Measurements from ENCODE around the gene UIMC1. TPM values are rescaled to one million over a fixed set of nuclear protein-coding genes. Genes with fewer than 3 reads are reported as not detected.
A peak's percentile ranks its signal among the peaks of the same experiment; 100 is the strongest.

UIMC1 gene
- total RNA-seq, 1 experiment from 2014 or later, result 24.0 TPM

DNA sequence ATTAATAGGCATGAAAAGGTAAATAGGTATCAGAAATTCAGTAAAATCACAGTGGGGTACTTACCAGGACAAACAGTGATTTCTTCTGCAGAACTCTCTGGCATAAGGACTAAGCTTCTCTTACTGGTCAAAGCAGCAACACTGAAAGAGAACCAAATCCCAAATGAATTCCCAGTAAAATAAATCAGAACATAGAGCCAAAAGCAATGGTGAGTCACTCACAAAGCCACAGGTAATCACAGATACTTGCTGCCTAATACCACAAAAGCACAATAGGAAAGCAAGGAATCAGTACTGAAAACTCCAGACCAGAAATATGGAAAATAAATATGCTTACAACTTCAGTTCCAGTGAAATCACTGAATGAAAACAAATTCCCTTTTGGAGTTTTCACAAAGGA is 50.7 kb downstream of the UIMC1 start:
- peak; percentile 28 for DNase-seq (ENCODE audit: low read depth)

GRCh38 chr5:176954050-176954449 is 52.5 kb downstream of the UIMC1 start:
- no peak for DNase-seq (ENCODE audit: low read depth)

DNA sequence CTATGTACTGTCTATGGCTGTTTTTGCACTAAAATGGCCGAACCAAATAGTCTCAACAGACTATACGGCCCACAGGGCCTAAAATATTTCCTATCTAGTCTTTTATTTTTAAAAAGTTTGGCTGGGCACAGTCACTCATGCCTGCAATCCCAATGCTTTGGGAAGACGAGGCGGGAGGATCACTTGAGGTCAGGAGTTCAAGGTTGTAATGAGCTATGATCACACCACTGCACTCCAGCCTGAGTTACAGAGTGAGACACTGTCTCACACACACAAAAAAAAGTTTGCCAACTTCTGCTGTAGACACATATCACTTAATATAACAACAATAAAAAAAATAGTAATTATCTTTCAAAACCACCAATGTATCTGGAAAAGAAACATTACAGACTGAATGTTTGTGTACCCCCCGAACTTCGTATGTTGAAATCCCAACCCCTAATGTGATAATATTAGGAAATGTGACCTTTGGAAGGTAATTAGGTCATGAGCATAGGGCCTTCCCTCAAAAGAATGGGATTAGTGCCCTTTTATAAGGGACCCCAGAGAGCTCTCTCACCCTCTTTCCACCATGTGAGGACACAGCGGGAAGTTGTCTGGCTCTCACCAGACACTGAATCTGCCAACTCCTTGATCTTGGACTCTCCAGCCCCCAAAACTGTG is 53.9 kb downstream of the UIMC1 start:
- no peak for DNase-seq (ENCODE audit: low read depth)

- no peak for DNase-seq (ENCODE audit: low read depth)
Observed at GRCh38 chr5:176948458-176948857, 58.1 kb downstream of the UIMC1 start.

GRCh38 chr5:176947847-176948246 is 58.7 kb downstream of the UIMC1 start:
- no peak for DNase-seq (ENCODE audit: low read depth)

GRCh38 chr5:176944268-176944667 is 62.3 kb downstream of the UIMC1 start:
- no peak for DNase-seq (ENCODE audit: low read depth)

GRCh38 chr5:176943816-176944215 is 62.8 kb downstream of the UIMC1 start:
- no peak for DNase-seq (ENCODE audit: low read depth)

DNA sequence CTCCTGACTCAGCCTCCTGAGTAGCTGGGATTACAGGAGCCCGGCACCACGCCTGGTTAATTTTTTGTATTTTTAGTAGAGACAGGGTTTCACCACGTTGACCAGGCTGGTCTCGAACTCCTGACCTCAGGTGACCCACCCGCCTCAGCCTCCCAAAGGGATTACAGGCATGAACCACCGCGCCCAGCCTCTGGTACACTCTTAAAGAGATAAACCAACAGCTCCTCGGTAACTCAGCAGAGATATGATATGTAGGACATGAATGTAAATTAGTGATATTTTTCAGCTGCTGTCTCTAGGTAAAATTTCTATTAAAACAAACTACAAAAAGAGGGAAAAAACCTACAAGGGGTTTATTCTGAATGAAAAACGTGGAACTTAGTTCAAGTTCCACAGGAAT is 64.6 kb downstream of the UIMC1 start:
- no peak for DNase-seq (ENCODE audit: low read depth)

- DNase-seq (ENCODE audit: low read depth), result no peak
Observed at GRCh38 chr5:176938472-176938871, 68.1 kb downstream of the UIMC1 start.

DNA sequence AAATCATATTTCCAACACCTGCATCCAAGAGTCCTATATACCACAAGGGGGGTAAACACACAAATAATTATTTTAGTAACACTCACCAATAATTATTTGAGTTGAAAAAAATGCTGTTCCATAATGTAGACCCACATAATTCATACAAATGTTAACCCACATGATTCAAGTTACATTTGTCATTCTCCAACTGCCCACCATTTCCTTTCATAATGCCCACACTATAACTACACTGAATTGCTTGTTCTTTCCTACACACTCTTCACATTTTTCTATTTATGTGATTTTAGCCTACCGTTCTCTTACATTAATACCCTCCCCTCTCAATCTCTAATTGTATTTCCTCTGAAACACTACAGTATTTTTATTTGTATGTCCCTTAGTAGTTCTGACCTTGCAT is 71.6 kb downstream of the UIMC1 start:
- no peak for DNase-seq (ENCODE audit: low read depth)

- DNase-seq (ENCODE audit: low read depth), result no peak
Observed at GRCh38 chr5:176934309-176934930, 72.2 kb downstream of the UIMC1 start.

DNA sequence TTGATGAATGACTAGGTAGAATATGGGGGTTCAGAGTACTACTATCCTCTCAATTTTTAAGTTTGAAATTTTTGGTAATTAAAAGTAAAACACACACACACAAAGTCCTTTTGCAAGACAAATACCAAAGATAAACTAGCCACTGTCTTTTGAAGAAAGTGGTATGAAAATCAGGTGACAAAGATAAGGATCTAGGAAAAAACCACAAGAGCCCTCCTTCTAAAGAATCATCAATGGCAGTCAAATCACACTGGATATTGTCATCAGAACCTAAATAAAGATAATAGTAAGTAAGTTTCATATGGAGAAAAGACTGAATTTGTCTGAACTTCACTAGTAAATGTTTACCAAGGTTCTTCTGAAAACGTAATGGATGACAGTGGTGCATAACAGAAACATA is 76.9 kb downstream of the UIMC1 start:
- DNase-seq (ENCODE audit: low read depth), result no peak

DNA sequence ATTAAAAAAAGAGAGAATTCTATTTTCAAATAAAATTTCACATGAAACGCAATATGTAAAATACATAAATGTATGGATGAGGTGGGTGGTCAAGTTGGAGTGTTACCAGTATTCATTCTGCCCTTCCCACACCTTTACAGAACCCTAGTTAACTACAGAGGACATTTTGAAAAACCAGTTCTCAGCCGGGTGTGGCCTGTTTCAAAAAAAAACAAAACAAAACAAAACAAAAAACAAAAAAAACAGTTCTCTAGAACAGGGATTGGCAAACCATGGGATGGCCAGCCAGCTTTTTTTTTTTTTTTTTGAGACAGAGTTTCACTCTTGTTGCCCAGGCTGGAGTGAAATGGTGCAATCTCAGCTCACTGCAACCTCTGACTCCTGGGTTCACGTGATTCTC is 79.0 kb downstream of the UIMC1 start:
- no peak for DNase-seq (ENCODE audit: low read depth)

GRCh38 chr5:176922817-176923216 is 83.8 kb downstream of the UIMC1 start:
- DNase-seq (ENCODE audit: low read depth), result no peak

DNA sequence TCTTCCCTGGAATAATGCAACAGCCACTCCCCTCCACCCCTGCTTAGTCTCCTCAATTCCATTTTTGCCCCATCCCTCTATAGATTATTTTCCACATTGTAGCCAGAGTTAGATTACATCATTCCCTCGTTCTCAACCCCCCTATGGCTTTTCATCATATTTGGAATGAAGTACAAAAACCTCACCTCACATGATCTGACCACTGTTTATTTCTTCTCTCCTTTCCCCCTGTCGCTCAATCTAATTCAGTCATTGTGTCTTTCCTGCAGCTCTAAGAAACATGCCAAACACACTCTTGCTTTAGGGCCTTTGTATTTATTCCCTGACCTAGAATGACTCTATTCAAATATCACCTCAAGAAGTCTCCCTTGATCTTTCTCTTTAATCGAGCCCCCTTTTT is 84.9 kb downstream of the UIMC1 start:
- no peak for DNase-seq (ENCODE audit: low read depth)

GRCh38 chr5:176918613-176919012 is 88.0 kb downstream of the UIMC1 start:
- no peak for DNase-seq (ENCODE audit: low read depth)

- no peak for DNase-seq (ENCODE audit: low read depth)
Observed at GRCh38 chr5:176916337-176916736, 90.2 kb downstream of the UIMC1 start.

DNA sequence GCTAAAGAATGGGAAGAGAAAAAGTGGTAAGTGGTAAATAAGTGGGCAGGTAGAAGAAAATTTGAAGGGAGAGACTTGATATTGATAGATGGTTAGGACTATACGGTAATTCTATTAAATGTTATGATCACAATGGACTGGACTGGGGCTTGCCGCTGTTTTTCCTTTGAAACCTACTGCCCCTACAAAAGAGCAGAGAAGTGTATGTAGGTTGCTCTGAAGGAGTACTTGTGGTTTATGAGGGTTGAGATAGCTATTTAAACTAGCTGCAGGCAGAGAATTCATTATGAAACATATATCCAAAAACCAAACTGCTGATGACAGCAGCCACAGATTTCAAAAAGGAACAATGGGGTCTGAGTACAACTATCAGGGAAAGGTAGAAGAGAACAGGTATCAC is 90.7 kb downstream of the UIMC1 start:
- no peak for DNase-seq (ENCODE audit: low read depth)

DNA sequence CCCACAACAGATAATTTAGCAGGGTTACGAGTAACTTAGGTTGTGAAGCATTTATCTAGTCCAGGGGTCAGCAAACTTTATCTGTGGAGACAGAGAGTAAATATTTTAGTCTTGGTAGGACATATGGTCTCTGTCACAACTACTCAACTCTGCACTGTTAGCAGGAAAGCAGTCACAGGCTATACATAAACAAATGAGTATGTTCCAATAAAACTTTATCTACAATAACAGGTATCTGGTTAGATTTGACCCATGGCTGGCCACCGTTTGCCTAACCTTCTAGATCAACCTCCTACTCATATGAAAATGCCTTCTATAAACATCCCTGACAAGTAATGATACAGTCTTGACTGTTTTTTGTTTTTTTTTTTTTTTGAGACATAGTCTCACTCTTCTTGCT is 94.5 kb downstream of the UIMC1 start:
- no peak for DNase-seq (ENCODE audit: low read depth)

DNA sequence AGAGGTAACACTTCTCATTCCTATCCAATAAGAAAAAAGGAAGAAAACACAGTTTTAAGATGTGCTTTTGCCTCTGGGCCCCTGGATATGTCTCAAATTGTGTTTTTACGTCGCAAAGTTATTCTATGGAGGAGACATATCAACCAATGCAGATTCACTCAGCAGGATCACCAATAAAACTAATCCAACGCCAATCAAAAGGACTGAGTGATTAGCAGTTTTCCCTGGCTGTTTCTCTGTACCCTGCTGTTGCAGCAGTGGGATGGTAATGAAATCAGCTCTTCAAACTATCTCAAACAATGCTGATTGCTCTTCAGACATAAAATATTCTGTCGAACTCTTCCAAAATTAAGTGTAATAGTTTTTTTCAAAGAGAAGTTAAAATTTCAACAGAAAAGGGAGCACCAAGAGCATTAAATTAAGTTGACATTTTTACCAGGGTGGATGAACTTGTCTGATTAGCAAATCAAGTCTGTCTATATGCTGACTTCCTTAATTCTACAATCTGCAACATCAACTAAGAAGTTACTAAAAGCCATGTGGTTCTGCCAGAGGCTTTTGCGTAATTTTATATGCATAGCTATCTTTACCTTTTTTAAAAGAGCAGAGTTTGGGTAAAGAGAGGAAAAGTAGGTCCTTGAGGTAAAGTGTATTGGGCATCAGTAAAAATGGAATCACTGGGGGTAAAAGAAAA is 97.8 kb downstream of the UIMC1 start:
- DNase-seq (ENCODE audit: low read depth), result no peak

- DNase-seq (ENCODE audit: low read depth), result no peak
Observed at GRCh38 chr5:176906796-176907195, 99.8 kb downstream of the UIMC1 start.

GRCh38 chr5:176906126-176906525 is 100.5 kb downstream of the UIMC1 start:
- DNase-seq (ENCODE audit: low read depth), result no peak

DNA sequence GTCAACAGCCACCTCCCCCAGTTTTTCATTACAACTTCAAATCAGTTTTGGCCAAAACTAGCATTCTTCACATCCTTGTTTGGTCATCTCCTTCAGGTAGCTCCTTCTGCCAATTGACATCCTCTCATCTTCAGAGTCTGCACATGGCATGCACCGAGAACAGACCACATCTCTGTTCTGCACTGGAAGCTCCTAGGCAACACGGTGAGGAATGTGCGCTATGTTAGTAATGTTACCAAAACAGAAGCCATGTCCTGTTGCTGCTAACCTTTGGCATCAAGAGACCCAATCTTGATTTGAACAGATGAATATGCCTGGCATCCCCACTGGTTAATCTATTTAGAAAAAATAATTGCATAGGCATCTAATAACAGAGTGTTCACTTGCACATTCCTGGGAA is 102.3 kb downstream of the UIMC1 start:
- DNase-seq (ENCODE audit: low read depth), result no peak

Data from HT1080 (cell line).